ENCODE results near the gene ZNF556.
A peak's percentile ranks its signal among the peaks of the same experiment; 100 is the strongest.
"Not testable (repeated sequence)": the region's sequence is repeated elsewhere in the genome, so short reads cannot be mapped to it uniquely, and the experiment has no call there.

ZNF556 gene

GRCh38 chr19:2887391-2887914 lies 20.3 kb downstream of the ZNF556 start:
- peak; percentile 63 for TF ChIP-seq CTCF (IDR thresholded peaks at IDR 0.05; ENCODE audit: extremely low read depth, insufficient read depth, missing control alignments)
- DNase-seq (ENCODE audit: low spot score) = peak; percentile 81
- in situ Hi-C loops (cut with MboI; ENCODE audit: low pct_unique_long_range_greater_than_20kb, low sequenced_read_pairs, unreplicated experiment) = no loop called here

- TF ChIP-seq CTCF (IDR thresholded peaks at IDR 0.05; ENCODE audit: extremely low read depth, insufficient read depth, missing control alignments) = no peak
- DNase-seq (ENCODE audit: low spot score) = no peak
- in situ Hi-C loops (cut with MboI; ENCODE audit: low pct_unique_long_range_greater_than_20kb, low sequenced_read_pairs, unreplicated experiment) = no loop called here
These were observed 21.6 kb downstream of the ZNF556 start for GRCh38 chr19:2888731-2889224.

GRCh38 chr19:2890531-2890930 lies 23.4 kb downstream of the ZNF556 start:
- in situ Hi-C loops (cut with MboI; ENCODE audit: low pct_unique_long_range_greater_than_20kb, low sequenced_read_pairs, unreplicated experiment); DNase-seq (ENCODE audit: low spot score): not testable (repeated sequence)

- no peak for TF ChIP-seq CTCF (IDR thresholded peaks at IDR 0.05; ENCODE audit: extremely low read depth, insufficient read depth, missing control alignments)
- no peak for DNase-seq (ENCODE audit: low spot score)
- in situ Hi-C loops (cut with MboI; ENCODE audit: low pct_unique_long_range_greater_than_20kb, low sequenced_read_pairs, unreplicated experiment) = no loop called here
These were observed 29.6 kb downstream of the ZNF556 start for GRCh38 chr19:2896694-2897093.

GRCh38 chr19:2900296-2901252 lies 33.4 kb downstream of the ZNF556 start, which contains the start of gene ZNF57:
TSS of gene ZNF57 (plus strand) at chr19:2900928. CDS start at chr19:2901046, 118 bp downstream.
- TF ChIP-seq CTCF (IDR thresholded peaks at IDR 0.05; ENCODE audit: extremely low read depth, insufficient read depth, missing control alignments) = no peak
- in situ Hi-C loops (cut with MboI; ENCODE audit: low pct_unique_long_range_greater_than_20kb, low sequenced_read_pairs, unreplicated experiment) = no loop called here
- peak; percentile 99 for DNase-seq (ENCODE audit: low spot score)

- TF ChIP-seq CTCF (IDR thresholded peaks at IDR 0.05; ENCODE audit: extremely low read depth, insufficient read depth, missing control alignments) = no peak
- in situ Hi-C loops (cut with MboI; ENCODE audit: low pct_unique_long_range_greater_than_20kb, low sequenced_read_pairs, unreplicated experiment) = no loop called here
- DNase-seq (ENCODE audit: low spot score) = no peak
These were observed 35.6 kb downstream of the ZNF556 start for GRCh38 chr19:2902590-2903218.

- DNase-seq (ENCODE audit: low spot score); in situ Hi-C loops (cut with MboI; ENCODE audit: low pct_unique_long_range_greater_than_20kb, low sequenced_read_pairs, unreplicated experiment): not testable (repeated sequence)
These were observed 36.2 kb downstream of the ZNF556 start for GRCh38 chr19:2903326-2903725.
